ENCODE data around the gene LENG8. TPM values are rescaled to one million over a fixed set of nuclear protein-coding genes. Genes with fewer than 3 reads are reported as not detected.
"Not testable (repeated sequence)": the region's sequence is repeated elsewhere in the genome, so short reads cannot be mapped to it uniquely, and the experiment has no call there.

The LENG8 gene
- total RNA-seq, 2 donors from 2014 or later: 205 to 292 TPM

DNA sequence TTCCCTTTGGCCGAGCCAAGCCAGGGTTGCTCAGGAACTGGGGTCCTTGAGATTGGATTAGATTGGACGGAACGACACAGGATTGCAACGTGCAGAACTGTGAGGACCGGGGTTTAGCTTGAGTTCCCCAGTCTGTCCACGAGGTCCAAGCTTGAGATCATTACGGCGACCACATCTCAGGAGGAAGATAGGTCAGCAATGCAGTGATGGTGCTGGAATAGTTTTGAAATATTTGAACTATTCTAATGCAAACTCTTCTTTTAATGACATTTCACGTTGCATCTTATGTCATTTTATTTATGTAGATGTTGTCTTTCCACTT lies 49.4 kb downstream of the LENG8 start:
- H3K27ac Mint-ChIP-seq; ATAC-seq; H3K9me3 Mint-ChIP-seq; H3K36me3 Mint-ChIP-seq; DNase-seq (ENCODE audit: low spot score): not testable (repeated sequence)
- H3K27me3 Mint-ChIP-seq: peaks cover 17 to 19% of the 10 kb centered on the region in 2 donors
- peaks cover 30 to 35% of the 10 kb centered on the region in 2 donors for H3K4me1 Mint-ChIP-seq (ENCODE audit: low read depth in 2 of 2)
- peak overlapping the region; percentile 67 for H3K4me3 Mint-ChIP-seq

DNA sequence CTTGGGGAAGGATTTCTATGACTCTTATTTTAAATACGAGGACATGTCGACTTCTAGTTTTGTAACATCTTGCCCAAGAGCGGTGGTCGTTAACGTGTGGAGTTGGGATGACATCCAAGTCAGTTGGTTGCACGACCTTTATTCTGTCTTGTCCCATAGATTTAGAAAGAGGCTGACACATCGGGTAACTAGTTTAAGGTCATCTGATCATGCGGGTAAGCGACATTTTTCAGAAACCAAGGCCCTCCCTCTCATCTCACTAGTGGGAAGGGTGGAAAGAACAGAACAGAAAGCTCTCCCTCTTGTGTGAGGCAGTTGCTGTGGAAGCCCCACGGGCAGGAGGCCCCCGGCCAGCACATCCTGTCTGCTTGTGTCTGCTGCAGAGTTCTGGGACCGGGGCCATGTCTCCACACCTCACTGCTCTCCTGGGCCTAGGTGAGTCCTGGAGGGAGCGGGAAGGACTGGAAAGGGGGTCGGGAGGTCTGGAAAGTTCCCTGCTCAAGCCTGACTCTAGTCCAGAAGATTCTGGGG lies 53.6 kb downstream of the LENG8 start, which contains the start of gene LAIR2:
TSS of gene LAIR2 (plus strand) at position 314 of the 531 bp plus-strand sequence. CDS start at position 402, 88 bp downstream.
- peak; percentile 70 for DNase-seq (ENCODE audit: low spot score)
- peaks cover 7% of the 10 kb centered on the region for H3K36me3 Mint-ChIP-seq
- H3K9me3 Mint-ChIP-seq: no peaks in the 10 kb centered on the region
- peak; percentile 76 to 85 for ATAC-seq
- peaks cover 46 to 52% of the 10 kb centered on the region in 2 donors for H3K4me1 Mint-ChIP-seq (ENCODE audit: low read depth in 2 of 2)
- H3K4me3 Mint-ChIP-seq: peak within 1 kb of the TSS; percentile 63
- peaks cover 0 to 7% of the 10 kb centered on the region in 2 donors for H3K27me3 Mint-ChIP-seq
- H3K27ac Mint-ChIP-seq: peak within 1 kb of the TSS; percentile 16 to 80

DNA sequence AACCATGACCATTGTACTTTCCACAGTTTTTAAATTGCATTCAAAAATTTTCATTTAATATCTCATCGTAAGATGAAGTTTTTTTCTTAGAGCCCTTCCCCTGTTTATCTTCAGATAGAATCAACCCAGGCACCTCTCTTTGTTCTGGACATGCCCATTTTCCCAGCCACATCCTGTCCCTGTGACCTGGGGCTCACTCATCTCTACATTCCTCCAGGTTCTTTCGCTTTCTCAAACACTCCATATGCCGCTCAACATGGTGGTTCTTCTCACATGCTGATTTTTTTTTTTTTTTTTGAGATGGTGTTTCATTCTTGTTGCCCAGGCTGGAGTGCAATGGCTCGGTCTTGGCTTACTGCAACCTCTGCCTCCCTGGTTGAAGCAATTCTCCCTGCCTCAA lies 56.5 kb downstream of the LENG8 start:
- H3K36me3 Mint-ChIP-seq; DNase-seq (ENCODE audit: low spot score); H3K27me3 Mint-ChIP-seq; H3K9me3 Mint-ChIP-seq: not testable (repeated sequence)
- peak overlapping the region; percentile 63 for H3K4me3 Mint-ChIP-seq
- H3K27ac Mint-ChIP-seq: peak overlapping the region; percentile 30 to 71
- peaks cover 40 to 55% of the 10 kb centered on the region in 2 donors for H3K4me1 Mint-ChIP-seq (ENCODE audit: low read depth in 2 of 2)
- peak; percentile 67 to 70 for ATAC-seq

DNA sequence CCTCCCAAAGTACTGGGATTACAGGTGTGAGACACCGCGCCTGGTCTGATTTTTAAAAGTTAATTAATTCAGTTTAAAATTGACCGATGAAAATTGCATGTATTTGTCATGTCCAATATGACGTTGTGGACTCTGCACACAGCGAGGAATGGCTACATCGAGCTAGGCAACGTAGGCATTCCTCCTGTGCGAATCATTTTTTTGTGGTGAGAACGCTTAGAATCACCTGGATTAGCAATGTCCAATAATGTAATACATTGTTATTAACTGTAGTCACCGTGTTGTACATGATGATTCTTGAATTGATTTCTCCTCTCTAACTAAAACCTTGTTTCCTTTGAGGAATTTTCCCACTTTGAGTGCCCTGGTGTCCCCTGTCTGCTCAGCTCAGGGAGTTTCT lies 57.1 kb downstream of the LENG8 start:
- ATAC-seq (no peak), DNase-seq (ENCODE audit: low spot score) (no peak)
- Mint-ChIP-seq H3K27ac (peak overlapping the region; percentile 30 to 75), H3K4me1 (ENCODE audit: low read depth in 2 of 2) (peaks cover 40 to 55% of the 10 kb centered on the region in 2 donors), H3K4me3 (peak overlapping the region; percentile 63), H3K36me3 (peaks cover 7% of the 10 kb centered on the region), H3K27me3 (no peaks in the 10 kb centered on the region), H3K9me3 (no peaks in the 10 kb centered on the region)

DNA sequence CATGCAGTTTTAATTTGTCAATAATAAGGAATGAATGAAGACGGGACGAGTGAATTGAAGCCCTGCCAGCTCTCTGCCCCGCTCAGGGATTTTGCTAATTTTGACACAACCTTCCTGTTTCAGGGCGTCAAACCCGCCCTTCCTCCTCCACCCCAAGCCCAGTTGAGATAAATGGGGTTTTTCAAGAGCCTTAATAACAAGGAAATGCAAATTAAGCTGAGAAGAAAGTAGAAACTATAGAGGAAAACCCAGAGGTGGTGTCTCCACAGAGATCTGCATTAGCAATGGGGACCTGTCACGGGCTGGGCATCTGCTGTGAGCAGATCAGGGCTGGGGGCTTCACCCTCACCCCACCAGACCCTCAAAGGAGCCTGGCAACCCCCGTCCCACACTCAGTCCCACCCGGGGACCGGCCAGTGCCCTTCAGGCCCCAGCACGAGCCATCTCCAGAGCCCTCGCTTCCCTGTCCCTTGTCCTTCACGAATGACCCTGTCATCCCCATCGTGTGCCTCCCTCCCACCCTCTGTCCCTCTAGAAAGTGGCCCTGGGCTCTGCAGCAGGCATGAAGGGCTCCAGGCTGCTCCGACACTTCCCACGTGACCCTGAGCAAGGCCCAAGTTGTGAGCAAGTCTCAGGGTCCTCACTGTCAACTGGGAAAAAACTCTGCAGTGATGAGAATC lies 58.2 kb downstream of the LENG8 start:
- H3K4me1 Mint-ChIP-seq (ENCODE audit: low read depth in 2 of 2): peaks cover 38 to 55% of the 10 kb centered on the region in 2 donors
- not testable (repeated sequence) for DNase-seq (ENCODE audit: low spot score); H3K9me3 Mint-ChIP-seq; H3K36me3 Mint-ChIP-seq; H3K27me3 Mint-ChIP-seq
- ATAC-seq: peak; percentile 69 to 75
- H3K27ac Mint-ChIP-seq: peak overlapping the region; percentile 30 to 75
- peak overlapping the region; percentile 63 for H3K4me3 Mint-ChIP-seq

DNA sequence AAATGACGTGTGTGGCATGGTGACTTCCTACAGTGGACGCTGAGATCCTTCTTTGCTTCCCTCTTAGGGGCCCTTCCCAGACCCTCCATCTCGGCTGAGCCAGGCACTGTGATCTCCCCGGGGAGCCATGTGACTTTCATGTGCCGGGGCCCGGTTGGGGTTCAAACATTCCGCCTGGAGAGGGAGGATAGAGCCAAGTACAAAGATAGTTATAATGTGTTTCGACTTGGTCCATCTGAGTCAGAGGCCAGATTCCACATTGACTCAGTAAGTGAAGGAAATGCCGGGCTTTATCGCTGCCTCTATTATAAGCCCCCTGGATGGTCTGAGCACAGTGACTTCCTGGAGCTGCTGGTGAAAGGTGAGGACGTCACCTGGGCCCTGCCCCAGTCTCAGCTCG lies 58.8 kb downstream of the LENG8 start:
- H3K4me1 Mint-ChIP-seq (ENCODE audit: low read depth in 2 of 2): peaks cover 37 to 52% of the 10 kb centered on the region in 2 donors
- no peak for ATAC-seq

DNA sequence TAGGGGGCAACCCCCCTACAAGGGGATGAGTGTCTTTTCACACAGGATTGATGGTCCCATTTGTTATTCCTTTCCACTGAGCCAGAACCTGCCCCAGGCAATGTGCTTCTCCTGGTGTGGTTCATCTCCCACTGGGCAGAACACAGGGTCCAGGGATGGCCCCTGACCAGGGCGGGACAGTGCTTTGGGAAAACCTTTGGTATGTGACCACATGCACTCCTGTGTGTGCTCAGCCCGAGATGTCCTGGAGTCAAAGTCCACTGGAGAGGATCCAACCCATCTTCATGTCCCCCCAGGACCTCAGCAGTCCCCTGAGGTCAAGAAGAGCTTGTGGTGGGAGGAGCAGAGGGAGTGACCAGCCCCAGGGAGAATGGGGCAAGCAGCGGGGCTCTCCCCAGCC lies 59.5 kb downstream of the LENG8 start:
- ATAC-seq, H3K27me3 Mint-ChIP-seq, H3K9me3 Mint-ChIP-seq: not testable (repeated sequence)

More for the DNA sequence above, 58.8 kb downstream of the LENG8 start:
- H3K27ac Mint-ChIP-seq: peak overlapping the region; percentile 30 to 75
- DNase-seq (ENCODE audit: low spot score): no peak
- no peaks in the 10 kb centered on the region for H3K27me3 Mint-ChIP-seq
- no peaks in the 10 kb centered on the region for H3K9me3 Mint-ChIP-seq
- H3K4me3 Mint-ChIP-seq: peak overlapping the region; percentile 63
- H3K36me3 Mint-ChIP-seq: peaks cover 7% of the 10 kb centered on the region

DNA sequence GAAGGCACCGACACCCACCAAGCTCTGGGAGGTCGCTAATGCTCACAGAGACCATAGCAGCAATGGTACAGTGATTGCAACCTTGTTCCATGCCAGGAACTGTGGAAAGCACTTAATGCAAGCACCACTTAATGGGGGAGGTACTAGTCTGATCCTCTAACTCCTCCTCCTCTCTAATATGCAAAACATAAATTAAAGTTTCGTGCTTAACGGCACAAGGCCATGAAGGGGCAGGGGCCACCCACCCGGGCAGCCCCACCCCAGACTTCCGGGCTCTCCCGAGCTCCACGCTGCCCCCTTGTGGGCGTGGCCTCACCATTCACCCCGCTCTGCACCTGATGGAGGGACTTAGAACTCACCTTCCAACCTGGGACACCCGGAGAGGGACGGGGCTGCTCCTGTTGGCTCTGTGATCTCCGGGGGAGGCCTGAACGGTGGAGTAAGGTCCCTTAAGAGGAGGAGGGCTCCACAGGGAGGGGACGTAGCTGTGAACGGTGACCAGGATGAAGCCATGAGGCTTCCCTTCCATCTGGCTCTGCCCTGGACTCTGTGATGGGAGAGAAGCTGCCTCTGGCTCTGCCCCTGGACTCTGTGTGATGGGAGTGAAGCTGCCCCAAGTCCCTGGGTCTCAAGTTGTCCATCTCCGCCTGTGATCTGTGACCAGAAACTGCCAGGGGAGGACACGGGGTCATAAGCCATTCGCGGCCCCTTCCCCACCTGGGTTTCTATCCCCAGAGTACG lies 60.4 kb downstream of the LENG8 start:
- not testable (repeated sequence) for H3K36me3 Mint-ChIP-seq; H3K9me3 Mint-ChIP-seq; DNase-seq (ENCODE audit: low spot score); H3K27ac Mint-ChIP-seq; H3K27me3 Mint-ChIP-seq; H3K4me3 Mint-ChIP-seq
- H3K4me1 Mint-ChIP-seq (ENCODE audit: low read depth in 2 of 2): peaks cover 37 to 43% of the 10 kb centered on the region in 2 donors
- ATAC-seq: peak; percentile 59 to 61

More for the DNA sequence above, 59.5 kb downstream of the LENG8 start:
- H3K4me1 Mint-ChIP-seq (ENCODE audit: low read depth in 2 of 2): peaks cover 37 to 48% of the 10 kb centered on the region in 2 donors
- not testable (repeated sequence) for H3K36me3 Mint-ChIP-seq; H3K27ac Mint-ChIP-seq; DNase-seq (ENCODE audit: low spot score); H3K4me3 Mint-ChIP-seq

Other genes with a start within 250 kb of the LENG8 start
- 1,000 to 10,000 TPM in 1 of 2 donors, 100 to 1,000 TPM in 1; 774 to 1,402 TPM for gene RPS9, start 248.3 kb upstream of the LENG8 start, total RNA-seq
- under 1 TPM; 0.43 to 0.47 TPM for gene LILRB3, start 226.2 kb upstream of the LENG8 start, total RNA-seq
- gene LILRA6, start 206.4 kb upstream of the LENG8 start, total RNA-seq: under 1 TPM in 1 of 2 donors, not detected in 1; 0.47 TPM
- not detected for gene LILRB5, start 191.9 kb upstream of the LENG8 start, total RNA-seq
- gene LILRB2, start 168.1 kb upstream of the LENG8 start, total RNA-seq: 1 to 10 TPM in 1 of 2 donors, not detected in 1; 1.5 TPM
- gene LILRA5, start 136.0 kb upstream of the LENG8 start, total RNA-seq: not detected
- gene LILRA4, start 110.0 kb upstream of the LENG8 start, total RNA-seq: not detected
- 10 to 100 TPM; 40.5 to 60.2 TPM for gene LAIR1, start 84.3 kb upstream of the LENG8 start, total RNA-seq
- under 1 TPM; 0.31 to 0.73 TPM for gene TTYH1, start 33.7 kb upstream of the LENG8 start, total RNA-seq
- gene LENG9, start 14.6 kb downstream of the LENG8 start, total RNA-seq: 1 to 10 TPM; 6.0 to 9.9 TPM
- not detected for gene CDC42EP5, start 24.1 kb downstream of the LENG8 start, total RNA-seq
- gene LAIR2, start 53.6 kb downstream of the LENG8 start, total RNA-seq: 10 to 100 TPM; 18.4 to 48.0 TPM
- 1 to 10 TPM in 1 of 2 donors, not detected in 1; 2.5 TPM for gene LILRA2, start 124.6 kb downstream of the LENG8 start, total RNA-seq
- under 1 TPM in 1 of 2 donors, not detected in 1; 0.31 TPM for gene LILRA1, start 144.4 kb downstream of the LENG8 start, total RNA-seq
- 10 to 100 TPM; 17.2 to 22.7 TPM for gene LILRB1, start 181.3 kb downstream of the LENG8 start, total RNA-seq
- gene LILRB4, start 213.8 kb downstream of the LENG8 start, total RNA-seq: not detected

All from natural killer cell treated with Interleukin-12 subunit alpha and Interleukin-12 subunit beta and Interleukin-15 and Interleukin-18, amount 100 ng/mL, for 72 hours (primary cell).